Measurements from ENCODE around the gene CXCL14.
A peak's percentile ranks its signal among the peaks of the same experiment; 100 is the strongest.

CXCL14 gene

GRCh38 chr5:135571902-135572301 lies 6.9 kb downstream of the CXCL14 start:
- DNase-seq (ENCODE audit: low read depth), result no peak
- in situ Hi-C loops (cut with HindIII; ENCODE audit: low sequenced_read_pairs), result loop anchor here (25.0 kb wide), 1 partner anchor 265 kb away; the partner anchor contains the start of gene SLC25A48
- TF ChIP-seq, protein P1, sequence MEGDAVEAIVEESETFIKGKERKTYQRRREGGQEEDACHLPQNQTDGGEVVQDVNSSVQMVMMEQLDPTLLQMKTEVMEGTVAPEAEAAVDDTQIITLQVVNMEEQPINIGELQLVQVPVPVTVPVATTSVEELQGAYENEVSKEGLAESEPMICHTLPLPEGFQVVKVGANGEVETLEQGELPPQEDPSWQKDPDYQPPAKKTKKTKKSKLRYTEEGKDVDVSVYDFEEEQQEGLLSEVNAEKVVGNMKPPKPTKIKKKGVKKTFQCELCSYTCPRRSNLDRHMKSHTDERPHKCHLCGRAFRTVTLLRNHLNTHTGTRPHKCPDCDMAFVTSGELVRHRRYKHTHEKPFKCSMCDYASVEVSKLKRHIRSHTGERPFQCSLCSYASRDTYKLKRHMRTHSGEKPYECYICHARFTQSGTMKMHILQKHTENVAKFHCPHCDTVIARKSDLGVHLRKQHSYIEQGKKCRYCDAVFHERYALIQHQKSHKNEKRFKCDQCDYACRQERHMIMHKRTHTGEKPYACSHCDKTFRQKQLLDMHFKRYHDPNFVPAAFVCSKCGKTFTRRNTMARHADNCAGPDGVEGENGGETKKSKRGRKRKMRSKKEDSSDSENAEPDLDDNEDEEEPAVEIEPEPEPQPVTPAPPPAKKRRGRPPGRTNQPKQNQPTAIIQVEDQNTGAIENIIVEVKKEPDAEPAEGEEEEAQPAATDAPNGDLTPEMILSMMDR (IDR thresholded peaks at IDR 0.05; ENCODE audit: low read depth, low read length, missing control alignments), result no peak
- H3K4me3 ChIP-seq (ENCODE audit: low read depth, low read length), result no peak overlapping the region

GRCh38 chr5:135571066-135571609 lies 7.7 kb downstream of the CXCL14 start:
- H3K4me3 ChIP-seq (ENCODE audit: low read depth, low read length), result no peak overlapping the region
- no peak for DNase-seq (ENCODE audit: low read depth)
- TF ChIP-seq, protein P1 (IDR thresholded peaks at IDR 0.05; ENCODE audit: low read depth, low read length, missing control alignments), result no peak
- in situ Hi-C loops (cut with HindIII; ENCODE audit: low sequenced_read_pairs), result loop anchor here (25.0 kb wide), 1 partner anchor 266 kb away; the partner anchor contains the start of gene SLC25A48

DNA sequence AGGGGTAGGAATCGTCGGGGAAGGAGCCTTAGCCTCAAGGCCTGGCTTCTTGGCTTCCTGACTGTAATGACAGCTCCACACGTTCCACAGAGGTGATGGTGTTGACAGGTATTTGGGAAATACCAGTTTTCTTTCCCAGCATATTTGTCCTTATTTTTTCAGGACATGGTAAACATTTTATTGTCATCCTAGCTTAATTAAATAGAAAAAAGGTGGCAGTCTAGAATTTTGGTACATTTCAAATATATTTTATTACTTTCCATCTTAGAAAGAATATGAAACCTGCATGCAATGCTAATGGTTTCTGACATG lies 8.4 kb downstream of the CXCL14 start:
- in situ Hi-C loops (cut with HindIII; ENCODE audit: low sequenced_read_pairs), result loop anchor here (25.0 kb wide), 1 partner anchor 267 kb away; the partner anchor contains the start of gene SLC25A48
- H3K4me3 ChIP-seq (ENCODE audit: low read depth, low read length), result no peak overlapping the region
- no peak for DNase-seq (ENCODE audit: low read depth)
- TF ChIP-seq, protein P1 (IDR thresholded peaks at IDR 0.05; ENCODE audit: low read depth, low read length, missing control alignments), result no peak

- no peak for DNase-seq (ENCODE audit: low read depth)
- in situ Hi-C loops (cut with HindIII; ENCODE audit: low sequenced_read_pairs), result loop anchor here (25.0 kb wide), 1 partner anchor 267 kb away; the partner anchor contains the start of gene SLC25A48
- H3K4me3 ChIP-seq (ENCODE audit: low read depth, low read length), result no peak overlapping the region
- TF ChIP-seq, protein P1 (IDR thresholded peaks at IDR 0.05; ENCODE audit: low read depth, low read length, missing control alignments), result peak; percentile 71
These were observed 8.9 kb downstream of the CXCL14 start for GRCh38 chr5:135569755-135570452.

DNA sequence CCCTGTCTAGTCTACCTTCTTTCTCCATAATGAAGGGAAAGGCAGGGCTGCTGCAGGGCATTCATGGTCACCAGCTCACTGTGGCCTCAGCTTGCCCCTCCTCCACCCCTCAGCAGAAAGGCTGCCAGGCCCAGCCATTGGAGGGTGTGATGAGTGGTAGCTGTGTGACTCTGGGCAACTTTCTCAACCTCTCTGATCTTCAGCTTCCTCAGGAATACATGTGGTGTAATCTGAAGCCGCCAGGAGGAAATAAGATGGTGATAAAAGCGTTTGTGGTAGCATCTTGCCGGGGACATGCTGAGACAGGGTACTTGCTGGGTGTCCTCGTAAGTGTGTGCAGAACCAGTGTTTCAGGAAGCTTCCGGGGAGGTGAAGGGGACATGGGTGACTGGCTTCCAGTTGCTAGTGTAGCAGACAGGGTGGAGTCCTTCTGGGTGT lies 9.8 kb downstream of the CXCL14 start:
- no peak for DNase-seq (ENCODE audit: low read depth)

DNA sequence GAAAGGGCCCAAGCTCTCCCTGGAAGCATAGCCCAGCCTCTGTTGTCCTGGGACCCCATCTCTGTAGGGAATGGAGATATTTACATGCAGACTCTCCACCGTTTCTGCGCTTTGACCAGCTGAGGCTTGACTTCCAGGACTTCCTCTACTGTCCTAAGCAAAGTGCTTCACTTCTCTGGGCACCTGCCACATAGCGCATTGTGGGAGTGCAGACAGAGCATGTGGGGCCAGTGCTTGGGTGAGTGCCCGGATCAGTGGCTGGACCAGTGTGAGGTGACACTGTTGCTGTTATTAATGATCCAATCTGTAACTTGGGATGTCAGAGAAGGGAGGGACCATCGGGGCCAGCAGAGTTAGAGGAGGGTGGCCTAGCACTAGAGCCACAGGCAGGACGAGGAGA lies 10.5 kb downstream of the CXCL14 start:
- no peak overlapping the region for H3K4me3 ChIP-seq (ENCODE audit: low read depth, low read length)
- in situ Hi-C loops (cut with HindIII; ENCODE audit: low sequenced_read_pairs), result loop anchor here (25.0 kb wide), 1 partner anchor 269 kb away; the partner anchor contains the start of gene SLC25A48
- TF ChIP-seq, protein P1 (IDR thresholded peaks at IDR 0.05; ENCODE audit: low read depth, low read length, missing control alignments), result no peak
- no peak for DNase-seq (ENCODE audit: low read depth)

More for the DNA sequence above, 9.8 kb downstream of the CXCL14 start:
- in situ Hi-C loops (cut with HindIII; ENCODE audit: low sequenced_read_pairs), result loop anchor here (25.0 kb wide), 1 partner anchor 268 kb away; the partner anchor contains the start of gene SLC25A48
- TF ChIP-seq, protein P1 (IDR thresholded peaks at IDR 0.05; ENCODE audit: low read depth, low read length, missing control alignments), result no peak
- no peak overlapping the region for H3K4me3 ChIP-seq (ENCODE audit: low read depth, low read length)
